HEK293 (cell line): Measurements from ENCODE around the gene SMIM17.

ENCODE experiments used
- CTCF ChIA-PET: fragments of 350-600 bp; formaldehyde crosslinking; extraction: SDS; loops from one replicate; lab custom pipeline; 2021; ENCODE audit warnings: antibody characterized with exemption; lab: Yijun Ruan, JAX
- POLR2A ChIA-PET: fragments of 300-600 bp; formaldehyde crosslinking; extraction: SDS; loops from one replicate; lab custom pipeline; 2020; ENCODE audit warnings: antibody characterized with exemption, inconsistent platforms; lab: Yijun Ruan, JAX
- H3K27ac ChIP-seq: fragments of 200-500 bp; sonication (Bioruptor generic); 2 replicates; pipeline ENCODE4 v1.5.1; 2014; ENCODE audit warnings: low read depth, low read length, control low read depth, inconsistent platforms; ENCODE audit errors: extremely low read depth
- H3K36me3 ChIP-seq, 2 experiments: fragments of 200-500 bp in 1 of 2; sonication (Bioruptor generic) in 1 of 2; 1 replicate in 1 of 2; 2 replicates in 1 of 2; pipeline ENCODE4 v1.5.1; 2014 to 2017; ENCODE audit warnings: inconsistent platforms in 2 of 2, low read length in 2 of 2; ENCODE audit not compliant: control insufficient read depth in 2 of 2, insufficient read depth in 1 of 2
- H3K4me1 ChIP-seq: fragments of 200-500 bp; sonication (Bioruptor generic); 2 replicates; pipeline ENCODE4 v1.5.1; 2014; ENCODE audit warnings: mild to moderate bottlenecking, low read length, inconsistent platforms; ENCODE audit not compliant: control insufficient read depth, insufficient read depth
- H3K4me3 ChIP-seq: 2 replicates; pipeline ENCODE4 v1.5.1; 2011; ENCODE audit warnings: low read depth, mild to moderate bottlenecking, control low read depth, low read length, moderate library complexity
- H3K9me3 ChIP-seq: fragments of 200-500 bp; sonication (Bioruptor generic); 2 replicates; pipeline ENCODE4 v1.5.1; 2014; ENCODE audit warnings: low read depth, low read length, inconsistent platforms; ENCODE audit not compliant: control insufficient read depth, insufficient read depth
- ATF2 ChIP-seq: fragments of 450-650 bp; formaldehyde crosslinking; IDR thresholded peaks from 2 replicates; pipeline ENCODE4 v1.5.1; 2016; ENCODE audit warnings: missing biosample characterization, missing genetic modification characterization, low read depth
- GLIS1 ChIP-seq: fragments of 450-650 bp; formaldehyde crosslinking; IDR thresholded peaks from 2 replicates; pipeline ENCODE4 v1.5.1; 2016; ENCODE audit warnings: missing biosample characterization, missing genetic modification characterization
- IKZF3 ChIP-seq: fragments of 450-650 bp; IDR thresholded peaks from 2 replicates; pipeline ENCODE4 v1.5.0; 2018; ENCODE audit warnings: missing biosample characterization, mild to moderate bottlenecking, missing genetic modification characterization, moderate library complexity
- KLF7 ChIP-seq: fragments of 450-650 bp; formaldehyde crosslinking; IDR thresholded peaks from 2 replicates; pipeline ENCODE4 v1.5.1; 2016; ENCODE audit warnings: missing biosample characterization, missing genetic modification characterization, borderline replicate concordance
- MYNN ChIP-seq: fragments of 450-650 bp; formaldehyde crosslinking; IDR thresholded peaks from 2 replicates; pipeline ENCODE4 v1.5.1; 2016; ENCODE audit warnings: missing biosample characterization, missing genetic modification characterization, borderline replicate concordance
- REST ChIP-seq: fragments of 450-650 bp; formaldehyde crosslinking; IDR thresholded peaks from 2 replicates; pipeline ENCODE4 v1.5.1; 2016; ENCODE audit warnings: missing biosample characterization, missing genetic modification characterization
- WT1 ChIP-seq: fragments of 450-650 bp; formaldehyde crosslinking; IDR thresholded peaks from 2 replicates; pipeline ENCODE4 v1.5.1; 2016; ENCODE audit warnings: missing biosample characterization, missing genetic modification characterization
- YY1 ChIP-seq: fragments of 450-650 bp; formaldehyde crosslinking; IDR thresholded peaks from 2 replicates; pipeline ENCODE4 v1.5.1; 2018; ENCODE audit warnings: missing biosample characterization, missing genetic modification characterization
- ZBTB48 ChIP-seq: fragments of 450-650 bp; formaldehyde crosslinking; IDR thresholded peaks from 2 replicates; pipeline ENCODE4 v1.5.1; 2016; ENCODE audit warnings: missing biosample characterization, missing genetic modification characterization
- ZFP3 ChIP-seq: fragments of 450-650 bp; formaldehyde crosslinking; IDR thresholded peaks from 2 replicates; pipeline ENCODE4 v1.5.1; 2016; ENCODE audit warnings: low read depth, missing biosample characterization, missing genetic modification characterization
- ZNF132 ChIP-seq: fragments of 450-650 bp; formaldehyde crosslinking; IDR thresholded peaks from 2 replicates; pipeline ENCODE4 v1.5.1; 2017; ENCODE audit warnings: missing biosample characterization, missing genetic modification characterization, borderline replicate concordance
- ZNF148 ChIP-seq: fragments of 450-650 bp; formaldehyde crosslinking; IDR thresholded peaks from 2 replicates; pipeline ENCODE4 v1.5.0; 2017; ENCODE audit warnings: missing biosample characterization, missing genetic modification characterization, borderline replicate concordance
- ZNF155 ChIP-seq: fragments of 450-650 bp; formaldehyde crosslinking; IDR thresholded peaks from 2 replicates; pipeline ENCODE4 v1.5.1; 2016; ENCODE audit warnings: missing biosample characterization, missing genetic modification characterization
- ZNF2 ChIP-seq: fragments of 450-650 bp; formaldehyde crosslinking; IDR thresholded peaks from 2 replicates; pipeline ENCODE4 v1.5.1; 2016; ENCODE audit warnings: missing biosample characterization, missing genetic modification characterization
- ZNF211 ChIP-seq: fragments of 450-650 bp; formaldehyde crosslinking; IDR thresholded peaks from 2 replicates; pipeline ENCODE4 v1.5.1; 2016; ENCODE audit warnings: low read depth, missing biosample characterization, missing genetic modification characterization
- ZNF239 ChIP-seq: fragments of 450-650 bp; formaldehyde crosslinking; IDR thresholded peaks from 2 replicates; pipeline ENCODE4 v1.5.1; 2016; ENCODE audit warnings: missing biosample characterization, missing genetic modification characterization
- ZNF248 ChIP-seq: fragments of 450-650 bp; formaldehyde crosslinking; IDR thresholded peaks from 2 replicates; pipeline ENCODE4 v1.5.1; 2017; ENCODE audit warnings: missing biosample characterization, missing genetic modification characterization
- ZNF311 ChIP-seq: fragments of 450-650 bp; formaldehyde crosslinking; IDR thresholded peaks from 2 replicates; pipeline ENCODE4 v1.5.1; 2017; ENCODE audit warnings: missing biosample characterization, missing genetic modification characterization, borderline replicate concordance
- ZNF366 ChIP-seq: fragments of 450-650 bp; formaldehyde crosslinking; conservative IDR thresholded peaks from 2 replicates; pipeline ENCODE4 v1.5.1; 2016; ENCODE audit warnings: missing biosample characterization, missing genetic modification characterization
- ZNF423 ChIP-seq: fragments of 450-650 bp; formaldehyde crosslinking; IDR thresholded peaks from 2 replicates; pipeline ENCODE4 v1.5.1; 2016; ENCODE audit warnings: missing biosample characterization, missing genetic modification characterization
- ZNF501 ChIP-seq: fragments of 450-650 bp; formaldehyde crosslinking; IDR thresholded peaks from 2 replicates; pipeline ENCODE4 v1.5.1; 2016; ENCODE audit warnings: missing biosample characterization, missing genetic modification characterization
- ZNF555 ChIP-seq: fragments of 450-650 bp; formaldehyde crosslinking; conservative IDR thresholded peaks from 2 replicates; pipeline ENCODE4 v1.5.1; 2017; ENCODE audit warnings: missing biosample characterization, mild to moderate bottlenecking, missing genetic modification characterization, inconsistent platforms
- ZNF560 ChIP-seq: fragments of 450-650 bp; formaldehyde crosslinking; IDR thresholded peaks from 2 replicates; pipeline ENCODE4 v1.5.1; 2017; ENCODE audit warnings: missing biosample characterization, missing genetic modification characterization, borderline replicate concordance
- ZNF571 ChIP-seq: fragments of 450-650 bp; formaldehyde crosslinking; IDR thresholded peaks from 2 replicates; pipeline ENCODE4 v1.5.0; 2017; ENCODE audit warnings: missing biosample characterization, missing genetic modification characterization
- ZNF701 ChIP-seq: fragments of 450-650 bp; formaldehyde crosslinking; IDR thresholded peaks from 2 replicates; pipeline ENCODE4 v1.5.1; 2016; ENCODE audit warnings: missing biosample characterization, missing genetic modification characterization
- ZNF776 ChIP-seq: fragments of 450-650 bp; formaldehyde crosslinking; IDR thresholded peaks from 2 replicates; pipeline ENCODE4 v1.5.0; 2017; ENCODE audit warnings: missing biosample characterization, missing genetic modification characterization, borderline replicate concordance
- ZNF791 ChIP-seq: fragments of 450-650 bp; formaldehyde crosslinking; IDR thresholded peaks from 2 replicates; pipeline ENCODE4 v1.5.1; 2016; ENCODE audit warnings: missing biosample characterization, missing genetic modification characterization
- ZSCAN16 ChIP-seq: fragments of 450-650 bp; formaldehyde crosslinking; IDR thresholded peaks from 2 replicates; pipeline ENCODE4 v1.5.1; 2016; ENCODE audit warnings: missing biosample characterization, missing genetic modification characterization

The SMIM17 gene

GRCh38 chr19:56595548-56595899, 47.4 kb upstream of the SMIM17 start (continued):
- 0 out of 2 replicates have a peak, but pooled peaks have one; percentile 46 for TF ChIP-seq ZNF239 (tag by site-specific recombination)
- no peak for TF ChIP-seq GLIS1 (tag by site-specific recombination)
- TF ChIP-seq ZNF155 (tag by site-specific recombination), result no peak
- TF ChIP-seq ZNF311, result peak; percentile 34; the same call in 1 of the 2 replicates
- no peak; the same call in 1 of the 2 replicates for TF ChIP-seq ZNF148 (tag by site-specific recombination)
- no peak for TF ChIP-seq MYNN (tag by site-specific recombination)

GRCh38 chr19:56596676-56597075, 46.3 kb upstream of the SMIM17 start:
- Histone ChIP-seq H3K27ac (no peak overlapping the region), H3K4me1 (no peaks in the 10 kb centered on the region), H3K9me3 (peaks cover 3% of the 10 kb centered on the region), H3K4me3 (no peak overlapping the region), H3K36me3 (peaks cover 6 to 34% of the 10 kb centered on the region in 2 experiments; a peak in 1 of 3 replicates)
- ChIA-PET CTCF (no interaction called here), POLR2A (no interaction called here)
- TF ChIP-seq ZNF366 (tag by site-specific recombination) (no peak), ATF2 (no peak), ZNF132 (tag by site-specific recombination) (no peak), ZNF423 (no peak), ZNF2 (tag by site-specific recombination) (no peak), ZNF501 (tag by site-specific recombination) (no peak), YY1 (tag by site-specific recombination) (no peak), ZNF791 (tag by site-specific recombination) (no peak), ZNF571 (tag by site-specific recombination) (no peak), ZNF776 (tag by site-specific recombination) (no peak), WT1 (no peak), ZNF248 (no peak), GLIS1 (tag by site-specific recombination) (no peak), ZNF555 (no peak), IKZF3 (tag by site-specific recombination) (no peak)

GRCh38 chr19:56597696-56598095, 45.3 kb upstream of the SMIM17 start:
- no peaks in the 10 kb centered on the region for H3K4me1 ChIP-seq
- H3K9me3 ChIP-seq, result peaks cover 7% of the 10 kb centered on the region
- CTCF ChIA-PET, result no interaction called here
- peaks cover 12 to 42% of the 10 kb centered on the region in 2 experiments; a peak in 2 of 3 replicates for H3K36me3 ChIP-seq
- POLR2A ChIA-PET, result no interaction called here
- H3K27ac ChIP-seq, result no peak overlapping the region
- H3K4me3 ChIP-seq, result no peak overlapping the region
- TF ChIP-seq ZNF211 (tag by site-specific recombination) (no peak), ZFP3 (tag by site-specific recombination) (no peak), KLF7 (tag by site-specific recombination) (no peak), ZNF560 (tag by site-specific recombination) (no peak), ZSCAN16 (tag by site-specific recombination) (no peak), ZNF701 (tag by site-specific recombination) (no peak), REST (tag by site-specific recombination) (no peak), ZBTB48 (no peak)
